IMR-90 (cell line): ENCODE data around the gene ZNF609. TPM values are rescaled to one million over a fixed set of nuclear protein-coding genes. Genes with fewer than 3 reads are reported as not detected.

Source experiments
- ATAC-seq: fragments of 200-7000 bp; cut with Tn5 transposase; 2 replicates; pipeline ENCODE4 v1.9.1; 2020; ENCODE audit warnings: low read depth, mild to moderate bottlenecking, moderate library complexity
- BruUV-seq: library from RNA; stranded (reverse); fragments of 400-500 nt; replicated peaks from 2 replicates; lab custom pipeline; 2021; lab: Mats Ljungman, UMichigan
- CTCF ChIA-PET: fragments of 300-600 bp; formaldehyde crosslinking; extraction: SDS; loops from one replicate; lab custom pipeline; 2021; ENCODE audit warnings: antibody characterized with exemption; lab: Yijun Ruan, JAX
- POLR2A ChIA-PET: fragments of 300-600 bp; sonication (Branson Sonifier 250); formaldehyde crosslinking; loops from one replicate; lab custom pipeline; 2022; ENCODE audit warnings: antibody characterized with exemption; ENCODE audit not compliant: unreplicated experiment; lab: Charles Lee
- DNase-seq: peaks from one replicate; pipeline ENCODE4 v3.0.0; 2013
- H2AFZ ChIP-seq: replicated peaks from 2 replicates; pipeline ENCODE3; 2013; ENCODE audit warnings: low read length, mild to moderate bottlenecking; ENCODE audit not compliant: poor library complexity
- H2AK5ac ChIP-seq: 2 replicates; pipeline ENCODE4 v1.6.1; 2013; ENCODE audit warnings: low read depth, low read length, inconsistent platforms
- H2AK9ac ChIP-seq: replicated peaks from 2 replicates; pipeline ENCODE3; 2013; ENCODE audit warnings: mild to moderate bottlenecking, low read depth, low read length, moderate library complexity; ENCODE audit not compliant: poor library complexity
- H2BK120ac ChIP-seq: 2 replicates; pipeline ENCODE4 v1.6.1; 2013; ENCODE audit warnings: low read depth, low read length, inconsistent platforms
- H2BK15ac ChIP-seq: 3 replicates; pipeline ENCODE4 v1.6.1; 2013; ENCODE audit warnings: low read depth, low read length, inconsistent platforms
- H2BK20ac ChIP-seq: 2 replicates; pipeline ENCODE4 v1.6.1; 2013; ENCODE audit warnings: low read depth, mild to moderate bottlenecking, inconsistent platforms, low read length, moderate library complexity
- H2BK5ac ChIP-seq: 2 replicates; pipeline ENCODE4 v1.6.1; 2013; ENCODE audit warnings: mild to moderate bottlenecking, low read depth, low read length, inconsistent platforms; ENCODE audit not compliant: poor library complexity, severe bottlenecking
- H3K14ac ChIP-seq: replicated peaks from 2 replicates; pipeline ENCODE4 v1.6.1; 2013; ENCODE audit warnings: low read depth, low read length, inconsistent platforms
- H3K18ac ChIP-seq: 2 replicates; pipeline ENCODE4 v1.6.1; 2013; ENCODE audit warnings: low read depth, low read length, control low read depth
- H3K23ac ChIP-seq: 2 replicates; pipeline ENCODE4 v1.6.1; 2013; ENCODE audit warnings: low read depth, low read length, inconsistent platforms
- H3K27ac ChIP-seq: 2 replicates; pipeline ENCODE4 v1.5.1; 2013; ENCODE audit warnings: mild to moderate bottlenecking, control low read depth, low read length; ENCODE audit not compliant: insufficient read depth
- H3K27me3 ChIP-seq: 2 replicates; pipeline ENCODE4 v1.6.1; 2013; ENCODE audit warnings: low read length; ENCODE audit not compliant: control insufficient read depth, insufficient read depth
- H3K36me3 ChIP-seq: 2 replicates; pipeline ENCODE4 v1.6.1; 2013; ENCODE audit warnings: low read length, mixed read lengths; ENCODE audit not compliant: control insufficient read depth, insufficient read depth
- H3K4ac ChIP-seq: 2 replicates; pipeline ENCODE4 v1.6.1; 2013; ENCODE audit warnings: low read depth, low read length, inconsistent platforms
- H3K4me1 ChIP-seq: 2 replicates; pipeline ENCODE4 v1.6.1; 2013; ENCODE audit warnings: low read length, mixed read lengths; ENCODE audit not compliant: control insufficient read depth, insufficient read depth
- H3K4me2 ChIP-seq: 2 replicates; pipeline ENCODE4 v1.6.1; 2013; ENCODE audit warnings: low read depth, mild to moderate bottlenecking, control low read depth, low read length, moderate library complexity
- H3K4me3 ChIP-seq: 2 replicates; pipeline ENCODE4 v1.5.1; 2013; ENCODE audit warnings: low read depth, mild to moderate bottlenecking, control low read depth, low read length, moderate library complexity; ENCODE audit not compliant: insufficient read depth
- H3K56ac ChIP-seq: 2 replicates; pipeline ENCODE4 v1.6.1; 2013; ENCODE audit warnings: low read length, inconsistent platforms; ENCODE audit not compliant: insufficient read depth; ENCODE audit errors: extremely low read depth
- H3K79me1 ChIP-seq, 2 experiments: 2 replicates each; pipeline ENCODE4 v1.6.1; 2013; ENCODE audit warnings: low read length in 2 of 2, inconsistent platforms in 1 of 2, low read depth in 1 of 2
- H3K9ac ChIP-seq: 2 replicates; pipeline ENCODE4 v1.6.1; 2013; ENCODE audit warnings: low read depth, low read length, control low read depth
- H3K9me1 ChIP-seq: 2 replicates; pipeline ENCODE4 v1.6.1; 2013; ENCODE audit warnings: low read length, inconsistent platforms; ENCODE audit not compliant: insufficient read depth
- H3K9me3 ChIP-seq: 2 replicates; pipeline ENCODE4 v1.6.1; 2013; ENCODE audit warnings: low read length; ENCODE audit not compliant: control insufficient read depth, insufficient read depth
- H4K20me1 ChIP-seq: 2 replicates; pipeline ENCODE4 v1.6.1; 2013; ENCODE audit warnings: low read length, inconsistent platforms; ENCODE audit not compliant: insufficient read depth
- H4K5ac ChIP-seq: 2 replicates; pipeline ENCODE4 v1.6.1; 2013; ENCODE audit warnings: mild to moderate bottlenecking, low read depth, low read length, control low read depth
- H4K8ac ChIP-seq, 2 experiments: 2 replicates each; pipeline ENCODE4 v1.6.1; 2013; ENCODE audit warnings: low read depth in 2 of 2, low read length in 2 of 2, control low read depth in 1 of 2, inconsistent platforms in 1 of 2
- H4K91ac ChIP-seq: 2 replicates; pipeline ENCODE4 v1.6.1; 2013; ENCODE audit warnings: low read depth, low read length, inconsistent platforms; ENCODE audit not compliant: insufficient read depth
- BHLHE40 ChIP-seq: fragments of 150-350 bp; IDR thresholded peaks from 2 replicates; pipeline ENCODE4 v1.6.1; 2016; ENCODE audit warnings: mild to moderate bottlenecking, low read depth, low read length
- CEBPB ChIP-seq: IDR thresholded peaks from 2 replicates; pipeline ENCODE4 v1.6.1; 2012; ENCODE audit warnings: low read depth, low read length, improper control_type of control experiment
- CHD1 ChIP-seq: IDR thresholded peaks from 2 replicates; pipeline ENCODE4 v1.6.1; 2012; ENCODE audit warnings: low read depth, low read length, improper control_type of control experiment
- CTCF ChIP-seq: conservative IDR thresholded peaks from 2 replicates; pipeline ENCODE4 v1.5.1; 2012; ENCODE audit warnings: mild to moderate bottlenecking, low read depth, low read length, improper control_type of control experiment
- ELK1 ChIP-seq: fragments of 150-350 bp; IDR thresholded peaks from 2 replicates; pipeline ENCODE4 v1.6.1; 2016; ENCODE audit warnings: low read depth, mild to moderate bottlenecking, low read length, moderate library complexity, borderline replicate concordance
- FOS ChIP-seq: fragments of 150-350 bp; IDR thresholded peaks from 2 replicates; pipeline ENCODE4 v1.6.1; 2016; ENCODE audit warnings: low read depth, low read length
- MAFK ChIP-seq: IDR thresholded peaks from 2 replicates; pipeline ENCODE4 v1.6.1; 2012; ENCODE audit warnings: low read depth, low read length, improper control_type of control experiment
- MAZ ChIP-seq: IDR thresholded peaks from 2 replicates; pipeline ENCODE4 v1.6.1; 2012; ENCODE audit warnings: low read depth, mild to moderate bottlenecking, low read length, improper control_type of control experiment, moderate library complexity, borderline replicate concordance
- MXI1 ChIP-seq: IDR thresholded peaks from 2 replicates; pipeline ENCODE4 v1.6.1; 2012; ENCODE audit warnings: low read depth, mild to moderate bottlenecking, low read length, moderate library complexity, borderline replicate concordance
- NFE2L2 ChIP-seq: fragments of 150-350 bp; IDR thresholded peaks from 2 replicates; pipeline ENCODE4 v1.6.1; 2016; ENCODE audit warnings: low read depth, mild to moderate bottlenecking, low read length
- POLR2A ChIP-seq: IDR thresholded peaks from 2 replicates; pipeline ENCODE4 v1.6.1; 2012; ENCODE audit warnings: mild to moderate bottlenecking, low read depth, low read length
- RAD21 ChIP-seq: IDR thresholded peaks from 2 replicates; pipeline ENCODE4 v1.6.1; 2012; ENCODE audit warnings: low read length, improper control_type of control experiment
- RCOR1 ChIP-seq: IDR thresholded peaks from 2 replicates; pipeline ENCODE4 v1.6.1; 2012; ENCODE audit warnings: mild to moderate bottlenecking, low read length, improper control_type of control experiment; ENCODE audit not compliant: insufficient replicate concordance
- RFX5 ChIP-seq: IDR thresholded peaks from 2 replicates; pipeline ENCODE4 v1.8.0; 2012; ENCODE audit warnings: low read depth, mild to moderate bottlenecking, low read length, moderate library complexity
- SMC3 ChIP-seq: fragments of 150-350 bp; IDR thresholded peaks from 2 replicates; pipeline ENCODE4 v1.6.1; 2016; ENCODE audit warnings: low read depth, mild to moderate bottlenecking, antibody characterized with exemption, low read length, moderate library complexity
- USF2 ChIP-seq: fragments of 150-350 bp; IDR thresholded peaks from 2 replicates; pipeline ENCODE4 v1.6.1; 2017; ENCODE audit warnings: mild to moderate bottlenecking, antibody characterized with exemption, low read length, low read depth
- WGBS, 2 experiments: methylation state at CpG; one replicate each; pipeline versions ENCODE4 v1.1.5 to v1.1.7; 2013; ENCODE audit warnings: missing lambda C conversion rate in 2 of 2; ENCODE audit not compliant: insufficient read length in 1 of 2; ENCODE audit errors: extremely low coverage in 2 of 2; 5-methylcytosine and 5-hydroxymethylcytosine counted together
- dilution Hi-C: fragments of 300-500 bp; cut with HindIII; formaldehyde crosslinking; loops from one replicate; pipeline ENCODE4 v1.14.3; 2018; ENCODE audit warnings: low sequenced_read_pairs; ENCODE audit not compliant: unreplicated experiment
- in situ Hi-C: fragments of 300-500 bp; cut with MboI; formaldehyde crosslinking; loops from 3 replicates; pipeline ENCODE4 v1.14.3; 2019; ENCODE audit warnings: low sequenced_read_pairs, inconsistent platforms, mixed read lengths
- intact Hi-C: fragments of 100-400 bp; cut with micrococcal nuclease; formaldehyde crosslinking; loops from 2 replicates; pipeline ENCODE4 v1.10.0; 2022
- polyA plus RNA-seq, 3 experiments: library from polyadenylated mRNA; depleted of rRNA; stranded (reverse); fragments of >200 nt; gene quantifications; 2 replicates each; pipeline ENCODE4 v1.2.3, GENCODE V29; 2012; ENCODE audit warnings: low replicate concordance in 1 of 3
- total RNA-seq: library from RNA; depleted of rRNA; stranded (reverse); fragments of >200 nt; gene quantifications from 2 replicates; pipeline ENCODE4 v1.2.3, GENCODE V29; 2012

ZNF609 gene
- total and polyA plus RNA-seq, 2 of the 4 experiments (the other 2 are of a cell fraction), result 10.4 to 12.5 TPM

- Histone ChIP-seq H3K4ac (no peak overlapping the region), H3K56ac (no peak overlapping the region), H3K14ac (no peak overlapping the region), H3K9me1 (no peaks in the 10 kb centered on the region), H3K4me2 (no peak overlapping the region), H4K8ac (no peak overlapping the region), H4K91ac (no peak overlapping the region), H3K9me3 (no peaks in the 10 kb centered on the region), H3K4me1 (no peaks in the 10 kb centered on the region), H2AK9ac (no peak overlapping the region), H3K18ac (no peak overlapping the region), H3K27ac (no peak overlapping the region), H3K9ac (no peak overlapping the region), H2AFZ (no peak overlapping the region), H3K23ac (no peak overlapping the region), H3K36me3 (no peaks in the 10 kb centered on the region), H4K5ac (no peak overlapping the region), H2BK15ac (no peak overlapping the region), H3K27me3 (no peaks in the 10 kb centered on the region), H3K4me3 (no peak overlapping the region), H3K79me1 (no peaks in the 10 kb centered on the region), H4K20me1 (no peaks in the 10 kb centered on the region), H2BK20ac (no peak overlapping the region), H2AK5ac (no peak overlapping the region), H2BK5ac (no peak overlapping the region), H2BK120ac (no peak overlapping the region)
- ATAC-seq, result no peak
- in situ Hi-C loops, result no loop called here
- no peak for TF ChIP-seq CEBPB
- TF ChIP-seq CTCF, result no peak
- TF ChIP-seq ELK1, result no peak
- no peak for TF ChIP-seq MXI1
- TF ChIP-seq RFX5, result no peak
- TF ChIP-seq RAD21, result no peak
- TF ChIP-seq CHD1, result no peak
- no peak for TF ChIP-seq SMC3
- TF ChIP-seq FOS, result no peak
- TF ChIP-seq USF2, result no peak
- no peak for TF ChIP-seq NFE2L2
- no peak for TF ChIP-seq MAZ
- TF ChIP-seq RCOR1, result no peak
- no peak for TF ChIP-seq BHLHE40
- no peak for TF ChIP-seq POLR2A
- TF ChIP-seq MAFK, result no peak
- no TSS peak for BruUV-seq
- dilution Hi-C loops, result no loop called here
- ChIA-PET POLR2A (no interaction called here), CTCF (no interaction called here)
- no peak for DNase-seq
- intact Hi-C loops, result no loop called here
- WGBS, 2 experiments, result no CpG with 5 or more reads among the region's 18 CpGs
These were observed 257.5 kb downstream of the ZNF609 start for GRCh38 chr15:64717735-64718495.
